ENCODE measurements around the gene RND3. TPM values are rescaled to one million over a fixed set of nuclear protein-coding genes. Genes with fewer than 3 reads are reported as not detected.

Gene RND3
- total and polyA plus RNA-seq, 7 donors, result 8.8 to 55.3 (median 11.7) TPM

- Histone ChIP-seq H3K4me3 (no peak overlapping the region), H3K4me1 (no peaks in the 10 kb centered on the region), H3K36me3 (ENCODE audit: insufficient read depth in 1 of 2, low read depth in 1 of 2) (no peaks in the 10 kb centered on the region), H3K27me3 (ENCODE audit: insufficient read depth in 3 of 3, low read length in 2 of 3) (no peaks in the 10 kb centered on the region), H3K27ac (no peak overlapping the region), H3K9me3 (no peaks in the 10 kb centered on the region)
- ATAC-seq (no peak), DNase-seq (no peak)
- intact Hi-C loops (cut with DNase I), result no loop called here
- WGBS, 3 donors, result 69 to 78% (median 74%) methylated on average over 2 of the region's 2 CpGs
- TF ChIP-seq CTCF (IDR thresholded peaks at IDR 0.05), result no peak
These were observed 4.5 kb upstream of the RND3 start for GRCh38 chr2:150491943-150492342.

- ATAC-seq, result no peak
- intact Hi-C loops (cut with DNase I), result no loop called here
- no peaks in the 10 kb centered on the region for H3K27me3 ChIP-seq (ENCODE audit: insufficient read depth in 3 of 3, low read length in 2 of 3)
- 77 to 83% (median 80%) methylated on average over 2 of the region's 2 CpGs for WGBS, 3 donors
- no peaks in the 10 kb centered on the region for H3K36me3 ChIP-seq (ENCODE audit: insufficient read depth in 1 of 2, low read depth in 1 of 2)
- no peaks in the 10 kb centered on the region for H3K9me3 ChIP-seq
- TF ChIP-seq CTCF (IDR thresholded peaks at IDR 0.05), result no peak
- DNase-seq, result no peak
- H3K4me1 ChIP-seq, result no peaks in the 10 kb centered on the region
- H3K27ac ChIP-seq, result no peak overlapping the region
- no peak overlapping the region for H3K4me3 ChIP-seq
These were observed 4.0 kb upstream of the RND3 start for GRCh38 chr2:150491430-150491829.

GRCh38 chr2:150490466-150490865, 3.0 kb upstream of the RND3 start:
- WGBS, 3 donors, result 63 to 83% (median 79%) methylated on average over 6 of the region's 6 CpGs
- Histone ChIP-seq H3K9me3 (no peaks in the 10 kb centered on the region), H3K4me3 (no peak overlapping the region), H3K27me3 (ENCODE audit: insufficient read depth in 3 of 3, low read length in 2 of 3) (no peaks in the 10 kb centered on the region), H3K36me3 (ENCODE audit: insufficient read depth in 1 of 2, low read depth in 1 of 2) (no peaks in the 10 kb centered on the region), H3K4me1 (no peaks in the 10 kb centered on the region), H3K27ac (no peak overlapping the region)
- intact Hi-C loops (cut with DNase I), result no loop called here
- DNase-seq, result no peak
- no peak for TF ChIP-seq CTCF (IDR thresholded peaks at IDR 0.05)
- no peak for ATAC-seq

GRCh38 chr2:150486539-150487484, 655 bp downstream of the RND3 start:
- DNase-seq (peak in 1 of 2 donors; percentile 19), ATAC-seq (peak; percentile 28 to 48 (median 38))
- Histone ChIP-seq H3K4me1 (peaks cover 25% of the 10 kb centered on the region), H3K36me3 (ENCODE audit: insufficient read depth in 1 of 2, low read depth in 1 of 2) (no peaks in the 10 kb centered on the region), H3K4me3 (peak overlapping the region; percentile 82), H3K9me3 (no peaks in the 10 kb centered on the region), H3K27me3 (ENCODE audit: insufficient read depth in 3 of 3, low read length in 2 of 3) (no peaks in the 10 kb centered on the region), H3K27ac (peak overlapping the region; percentile 83)
- TF ChIP-seq CTCF (IDR thresholded peaks at IDR 0.05), result no peak
- WGBS, 3 donors, result 0 to 1% (median 1%) methylated on average over 45 of the region's 45 CpGs
- intact Hi-C loops (cut with DNase I), result loop anchor here (2.0 to 10.0 kb wide), 4 partner anchors 202 to 890 kb away; no protein-coding TSS in a partner anchor
